ENCODE data around the gene METRNL.

The METRNL gene

GRCh38 chr17:83094291-83094690, 14.9 kb downstream of the METRNL start:
- no peak for DNase-seq

- no peak for DNase-seq
Observed at GRCh38 chr17:83095016-83095415, 15.6 kb downstream of the METRNL start.

GRCh38 chr17:83096401-83097224, 17.2 kb downstream of the METRNL start:
- no peak for DNase-seq

GRCh38 chr17:83097831-83098230, 18.4 kb downstream of the METRNL start:
- DNase-seq, result no peak

GRCh38 chr17:83098241-83099085, 19.1 kb downstream of the METRNL start:
- DNase-seq, result no peak

GRCh38 chr17:83099086-83099555, 19.7 kb downstream of the METRNL start:
- DNase-seq, result no peak

- DNase-seq, result no peak
Observed at GRCh38 chr17:83099570-83100181, 20.3 kb downstream of the METRNL start.

GRCh38 chr17:83100220-83100852, 20.9 kb downstream of the METRNL start:
- no peak for DNase-seq

GRCh38 chr17:83100853-83101391, 21.5 kb downstream of the METRNL start:
- no peak for DNase-seq

- DNase-seq, result no peak
Observed at GRCh38 chr17:83101805-83102480, 22.5 kb downstream of the METRNL start.

GRCh38 chr17:83103200-83103942, 24.0 kb downstream of the METRNL start:
- peak; percentile 86 for DNase-seq

- no peak for DNase-seq
Observed at GRCh38 chr17:83103943-83104311, 24.5 kb downstream of the METRNL start.

GRCh38 chr17:83104577-83105505, 25.4 kb downstream of the METRNL start:
- no peak for DNase-seq

- no peak for DNase-seq
Observed at GRCh38 chr17:83105512-83105911, 26.1 kb downstream of the METRNL start.

GRCh38 chr17:83106056-83106588, 26.7 kb downstream of the METRNL start:
- no peak for DNase-seq

- no peak for DNase-seq
Observed at GRCh38 chr17:83106913-83107655, 27.7 kb downstream of the METRNL start.

- DNase-seq, result no peak
Observed at GRCh38 chr17:83107656-83108048, 28.2 kb downstream of the METRNL start.

GRCh38 chr17:83108709-83109108, 29.3 kb downstream of the METRNL start:
- DNase-seq, result no peak

GRCh38 chr17:83109386-83109785, 30.0 kb downstream of the METRNL start:
- DNase-seq, result no peak
